ENCODE results near the gene SPATS2. TPM values are rescaled to one million over a fixed set of nuclear protein-coding genes. Genes with fewer than 3 reads are reported as not detected.

The SPATS2 gene
- total RNA-seq, 1 donor from 2014 or later, result 69.0 TPM

GRCh38 chr12:49325606-49326005 is 41.7 kb upstream of the SPATS2 start:
- no peak for DNase-seq (ENCODE audit: low spot score in 2 of 2, unreplicated experiment in 2 of 2)
- Mint-ChIP-seq H3K4me1 (peaks cover 19% of the 10 kb centered on the region), H3K27ac (no peak overlapping the region), H3K4me3 (no peak overlapping the region), H3K9me3 (no peaks in the 10 kb centered on the region), H3K36me3 (peaks cover 6% of the 10 kb centered on the region), H3K27me3 (ENCODE audit: low read depth) (no peaks in the 10 kb centered on the region)
- no peak for TF ChIP-seq CTCF (IDR thresholded peaks at IDR 0.05; ENCODE audit: unreplicated experiment)

- Mint-ChIP-seq H3K27me3 (ENCODE audit: low read depth) (no peaks in the 10 kb centered on the region), H3K4me3 (no peak overlapping the region), H3K27ac (no peak overlapping the region), H3K36me3 (peaks cover 7% of the 10 kb centered on the region), H3K9me3 (no peaks in the 10 kb centered on the region), H3K4me1 (peaks cover 22% of the 10 kb centered on the region)
- no peak for TF ChIP-seq CTCF (IDR thresholded peaks at IDR 0.05; ENCODE audit: unreplicated experiment)
- DNase-seq (ENCODE audit: low spot score in 2 of 2, unreplicated experiment in 2 of 2), result no peak
Observed at GRCh38 chr12:49327368-49327767, 39.9 kb upstream of the SPATS2 start.

GRCh38 chr12:49327887-49328286 is 39.4 kb upstream of the SPATS2 start:
- TF ChIP-seq CTCF (IDR thresholded peaks at IDR 0.05; ENCODE audit: unreplicated experiment), result no peak
- Mint-ChIP-seq H3K27me3 (ENCODE audit: low read depth) (no peaks in the 10 kb centered on the region), H3K9me3 (no peaks in the 10 kb centered on the region), H3K4me1 (peaks cover 21% of the 10 kb centered on the region), H3K4me3 (no peak overlapping the region), H3K27ac (no peak overlapping the region), H3K36me3 (peaks cover 7% of the 10 kb centered on the region)
- no peak for DNase-seq (ENCODE audit: low spot score in 2 of 2, unreplicated experiment in 2 of 2)

GRCh38 chr12:49328816-49329215 is 38.4 kb upstream of the SPATS2 start:
- H3K9me3 Mint-ChIP-seq, result no peaks in the 10 kb centered on the region
- no peak for DNase-seq (ENCODE audit: low spot score in 2 of 2, unreplicated experiment in 2 of 2)
- TF ChIP-seq CTCF (IDR thresholded peaks at IDR 0.05; ENCODE audit: unreplicated experiment), result no peak
- H3K4me3 Mint-ChIP-seq, result no peak overlapping the region
- H3K4me1 Mint-ChIP-seq, result peaks cover 13% of the 10 kb centered on the region
- no peak overlapping the region for H3K27ac Mint-ChIP-seq
- no peaks in the 10 kb centered on the region for H3K27me3 Mint-ChIP-seq (ENCODE audit: low read depth)
- H3K36me3 Mint-ChIP-seq, result peaks cover 7% of the 10 kb centered on the region

GRCh38 chr12:49330032-49330619 is 37.1 kb upstream of the SPATS2 start:
- H3K4me3 Mint-ChIP-seq, result no peak overlapping the region
- peaks cover 9% of the 10 kb centered on the region for H3K27me3 Mint-ChIP-seq (ENCODE audit: low read depth)
- no peak for TF ChIP-seq CTCF (IDR thresholded peaks at IDR 0.05; ENCODE audit: unreplicated experiment)
- no peak for DNase-seq (ENCODE audit: low spot score in 2 of 2, unreplicated experiment in 2 of 2)
- no peak overlapping the region for H3K27ac Mint-ChIP-seq
- no peaks in the 10 kb centered on the region for H3K9me3 Mint-ChIP-seq
- H3K36me3 Mint-ChIP-seq, result peaks cover 7% of the 10 kb centered on the region
- H3K4me1 Mint-ChIP-seq, result peaks cover 10% of the 10 kb centered on the region

Data from mesothelial cell of epicardium (in vitro differentiated cells).